CD4-positive, alpha-beta T cell (primary cell): Measurements from ENCODE around the gene AGAP6. TPM values are rescaled to one million over a fixed set of nuclear protein-coding genes. Genes with fewer than 3 reads are reported as not detected.
"Not testable (repeated sequence)": the region's sequence is repeated elsewhere in the genome, so short reads cannot be mapped to it uniquely, and the experiment has no call there.

Experiments
- ATAC-seq: fragments of 200-7000 bp; cut with Tn5 transposase; one replicate; pipeline ENCODE4 v1.10.0; 2022; ENCODE audit warnings: mild to moderate bottlenecking; ENCODE audit not compliant: poor library complexity
- CTCF ChIA-PET: fragments of 350-600 bp; sonication (Branson Sonifier 250); formaldehyde crosslinking; loops from one replicate; lab custom pipeline; 2021; ENCODE audit warnings: antibody characterized with exemption, inconsistent platforms; lab: Charles Lee
- POLR2A ChIA-PET: fragments of 350-600 bp; sonication (Branson Sonifier 250); formaldehyde crosslinking; loops from one replicate; lab custom pipeline; 2021; ENCODE audit warnings: antibody characterized with exemption, inconsistent platforms; lab: Charles Lee
- DNase-seq, 14 experiments: peaks; one replicate each; pipeline ENCODE4 v3.0.0-alpha.2; 2013 to 2020; ENCODE audit warnings: mixed read lengths in 2 of 14
- H3K27ac ChIP-seq, 2 donors: one replicate each; pipeline versions ENCODE4 v1.5.1 to v1.7.0; 2013; ENCODE audit warnings: low read length in 2 of 2, low read depth in 1 of 2, mild to moderate bottlenecking in 1 of 2
- H3K27me3 ChIP-seq, 2 experiments: 1 replicate in 1 of 2; 2 replicates in 1 of 2; pipeline versions ENCODE4 v1.6.1 to v1.7.0; 2013; ENCODE audit warnings: low read length in 2 of 2, control low read depth in 1 of 2, mild to moderate bottlenecking in 1 of 2, moderate library complexity in 1 of 2; ENCODE audit not compliant: insufficient read depth in 2 of 2, control insufficient read depth in 1 of 2
- H3K36me3 ChIP-seq: one replicate; pipeline ENCODE4 v1.6.1; 2013; ENCODE audit warnings: low read length, control low read depth; ENCODE audit not compliant: insufficient read depth
- H3K4me1 ChIP-seq: one replicate; pipeline ENCODE4 v1.6.1; 2013; ENCODE audit warnings: low read length, control low read depth; ENCODE audit not compliant: insufficient read depth
- H3K4me3 ChIP-seq: one replicate; pipeline ENCODE4 v1.5.1; 2013; ENCODE audit warnings: mild to moderate bottlenecking, low read length, moderate library complexity
- H3K9me3 ChIP-seq, 2 experiments: 1 replicate in 1 of 2; 2 replicates in 1 of 2; pipeline versions ENCODE4 v1.6.1 to v1.7.0; 2013; ENCODE audit warnings: low read length in 2 of 2, mild to moderate bottlenecking in 2 of 2, control low read depth in 1 of 2, moderate library complexity in 1 of 2; ENCODE audit not compliant: control insufficient read depth in 1 of 2, insufficient read depth in 1 of 2
- H3K27ac Mint-ChIP-seq: one replicate; pipeline ENCODE4 v1.8.0; 2020; ENCODE audit warnings: mixed read lengths
- H3K27me3 Mint-ChIP-seq: one replicate; pipeline ENCODE4 v1.8.0; 2021; ENCODE audit warnings: mixed read lengths
- H3K36me3 Mint-ChIP-seq: one replicate; pipeline ENCODE4 v1.8.0; 2021; ENCODE audit warnings: low read depth, mixed read lengths
- H3K4me1 Mint-ChIP-seq: one replicate; pipeline ENCODE4 v1.8.0; 2021; ENCODE audit warnings: low read depth, mixed read lengths
- H3K4me3 Mint-ChIP-seq: one replicate; pipeline ENCODE4 v1.8.0; 2020; ENCODE audit warnings: mild to moderate bottlenecking, mixed read lengths
- H3K9me3 Mint-ChIP-seq: one replicate; pipeline ENCODE4 v1.8.0; 2020; ENCODE audit warnings: mixed read lengths
- CTCF ChIP-seq: fragments of 200-600 bp; IDR thresholded peaks from one replicate; pipeline ENCODE4 v1.8.0; 2022; ENCODE audit warnings: antibody characterized with exemption, mild to moderate bottlenecking
- intact Hi-C, 2 experiments: fragments of 100-400 bp; cut with DNase I in 1 of 2; cut with micrococcal nuclease in 1 of 2; formaldehyde crosslinking; loops; one replicate each; pipeline versions ENCODE4 v1.15.1 to v1.9.0; 2023 to 2025; cut with DNase I, micrococcal nuclease
- total RNA-seq, 174 experiments: library from RNA in 2 of 174; stranded (reverse) in 2 of 174; gene quantifications; one replicate each; pipeline ENCODE4 v1.2.3 and lab custom pipeline; 2021 to 2026

Gene AGAP6
- total RNA-seq, 2 experiments from 2014 or later: 12.9 to 13.9 TPM

GRCh38 chr10:50021646-50022045 lies 33.4 kb downstream of the AGAP6 start:
- Histone ChIP-seq H3K9me3 (no peaks in the 10 kb centered on the region), H3K27ac (no peak overlapping the region), H3K4me1 (no peaks in the 10 kb centered on the region), H3K27me3 (peaks cover 5% of the 10 kb centered on the region in 2 experiments), H3K4me3 (no peak overlapping the region), H3K36me3 (no peaks in the 10 kb centered on the region)
- Mint-ChIP-seq H3K27me3 (peaks cover 15% of the 10 kb centered on the region), H3K27ac (no peak overlapping the region), H3K4me3 (no peak overlapping the region), H3K9me3 (no peaks in the 10 kb centered on the region), H3K36me3 (no peaks in the 10 kb centered on the region), H3K4me1 (no peaks in the 10 kb centered on the region)
- intact Hi-C loops: no loop called here
- ChIA-PET POLR2A (no interaction called here), CTCF (no interaction called here)
- DNase-seq (no peak), ATAC-seq (no peak)
- TF ChIP-seq CTCF: no peak

- ATAC-seq, intact Hi-C loops, H3K36me3 Mint-ChIP-seq, CTCF ChIA-PET, H3K9me3 ChIP-seq, H3K4me3 ChIP-seq, DNase-seq, H3K27ac ChIP-seq, H3K27me3 ChIP-seq, H3K27ac Mint-ChIP-seq, H3K9me3 Mint-ChIP-seq, H3K4me3 Mint-ChIP-seq, H3K4me1 ChIP-seq, H3K36me3 ChIP-seq, POLR2A ChIA-PET, H3K4me1 Mint-ChIP-seq: not testable (repeated sequence)
- H3K27me3 Mint-ChIP-seq: peaks cover 30% of the 10 kb centered on the region
Measured at GRCh38 chr10:50024716-50025383, 36.6 kb downstream of the AGAP6 start.

- no peak overlapping the region for H3K27ac ChIP-seq
- intact Hi-C loops: no loop called here
Measured at GRCh38 chr10:50025627-50026026, 37.4 kb downstream of the AGAP6 start.

More at GRCh38 chr10:50025627-50026026, 37.4 kb downstream of the AGAP6 start:
- Histone ChIP-seq H3K4me3 (no peak overlapping the region), H3K36me3 (no peaks in the 10 kb centered on the region), H3K27me3 (peaks cover 7 to 8% of the 10 kb centered on the region in 2 experiments), H3K9me3 (peaks cover 0 to 5% of the 10 kb centered on the region in 2 experiments), H3K4me1 (no peaks in the 10 kb centered on the region)
- TF ChIP-seq CTCF: no peak
- Mint-ChIP-seq H3K36me3 (no peaks in the 10 kb centered on the region), H3K27ac (no peak overlapping the region), H3K4me1 (no peaks in the 10 kb centered on the region), H3K4me3 (no peak overlapping the region), H3K27me3 (peaks cover 33% of the 10 kb centered on the region), H3K9me3 (no peaks in the 10 kb centered on the region)
- CTCF ChIA-PET: no interaction called here
- no peak for DNase-seq
- ATAC-seq: no peak
- POLR2A ChIA-PET: no interaction called here
